A549 (cell line): ENCODE measurements around the gene VWF. TPM values are rescaled to one million over a fixed set of nuclear protein-coding genes. Genes with fewer than 3 reads are reported as not detected.
A peak's percentile ranks its signal among the peaks of the same experiment; 100 is the strongest.
"Not testable (repeated sequence)": the region's sequence is repeated elsewhere in the genome, so short reads cannot be mapped to it uniquely, and the experiment has no call there.

Experiments
- ATAC-seq, 2 experiments: fragments of 200-7000 bp in 1 of 2; fragments of >200 bp in 1 of 2; cut with Nextera tagmentation in 1 of 2; cut with Tn5 transposase in 1 of 2; 3 replicates each; pipeline versions ENCODE4 v1.8.0 to v1.9.1; 2018 to 2020; ENCODE audit warnings: mild to moderate bottlenecking in 1 of 2, moderate library complexity in 1 of 2
- CTCF ChIA-PET: fragments of 300-600 bp; sonication (Branson Sonifier 250); formaldehyde crosslinking; extraction: SDS; loops from one replicate; lab custom pipeline; 2021; ENCODE audit warnings: antibody characterized with exemption, inconsistent platforms; lab: Yijun Ruan, JAX
- POLR2A ChIA-PET: fragments of 350-600 bp; formaldehyde crosslinking; extraction: SDS; loops from one replicate; lab custom pipeline; 2021; ENCODE audit warnings: antibody characterized with exemption, inconsistent platforms; lab: Yijun Ruan, JAX
- DNase-seq, 2 experiments: peaks; one replicate each; pipeline versions ENCODE4 v3.0.0 to v3.0.0-alpha.2; 2011 to 2016; ENCODE audit warnings: low read depth in 1 of 2, low spot score in 1 of 2
- FAIRE-seq: peaks from 2 replicates; lab custom pipeline; 2011; peaks lifted over from hg19 to GRCh38; lab: Jason Lieb, UNC
- H3K27ac ChIP-seq, 2 experiments: fragments of >200 bp; sonication (Bioruptor Twin); formaldehyde crosslinking; 3 replicates each; pipeline ENCODE4 v1.5.1; 2016 to 2017
- H3K4me1 ChIP-seq: fragments of >200 bp; sonication (Bioruptor Twin); formaldehyde crosslinking; 3 replicates; pipeline ENCODE4 v1.6.1; 2016
- H3K4me2 ChIP-seq: fragments of >200 bp; sonication (Bioruptor Twin); formaldehyde crosslinking; 3 replicates; pipeline ENCODE4 v1.6.1; 2016
- H3K4me3 ChIP-seq: fragments of >200 bp; sonication (Bioruptor Twin); formaldehyde crosslinking; 3 replicates; pipeline ENCODE4 v1.5.1; 2016
- H3K9me3 ChIP-seq: fragments of >200 bp; sonication (Bioruptor Twin); formaldehyde crosslinking; 3 replicates; pipeline ENCODE4 v1.6.1; 2016
- BHLHE40 ChIP-seq: IDR thresholded peaks from 2 replicates; pipeline ENCODE4 v1.6.1; 2012; ENCODE audit warnings: low read depth, low read length, inconsistent platforms
- CEBPB ChIP-seq, 2 experiments: fragments of >200 bp in 1 of 2; sonication (Bioruptor Twin) in 1 of 2; formaldehyde crosslinking in 1 of 2; IDR thresholded peaks; 2 replicates each; pipeline ENCODE4 v1.6.1; 2012 to 2016
- CHD2 ChIP-seq: fragments of 150-350 bp; IDR thresholded peaks from 2 replicates; pipeline ENCODE4 v1.6.1; 2014; ENCODE audit warnings: low read length; ENCODE audit not compliant: partially characterized antibody
- EHMT2 ChIP-seq: fragments of 200-600 bp; sonication (generic); IDR thresholded peaks from 2 replicates; pipeline ENCODE4 v1.6.1; 2016; ENCODE audit warnings: antibody characterized with exemption, low read depth, mild to moderate bottlenecking, moderate library complexity
- FOSB ChIP-seq: fragments of 250-450 bp; sonication (Bioruptor Pico); IDR thresholded peaks from 2 replicates; pipeline ENCODE4 v1.5.0; 2020; ENCODE audit warnings: mild to moderate bottlenecking, moderate library complexity
- FOXS1 ChIP-seq: fragments of 250-450 bp; sonication (Bioruptor Pico); IDR thresholded peaks from 2 replicates; pipeline ENCODE4 v1.5.0; 2020; ENCODE audit warnings: mild to moderate bottlenecking, moderate library complexity
- HOXB13 ChIP-seq: fragments of 250-450 bp; sonication (Bioruptor Pico); IDR thresholded peaks from 2 replicates; pipeline ENCODE4 v1.5.0; 2020; ENCODE audit warnings: low read depth, mild to moderate bottlenecking, moderate library complexity
- JUN ChIP-seq, 2 experiments: fragments of >200 bp; sonication (Bioruptor Twin); formaldehyde crosslinking; IDR thresholded peaks; 2 replicates in 1 of 2; 3 replicates in 1 of 2; pipeline ENCODE4 v1.6.1; 2016 to 2017
- JUNB ChIP-seq: fragments of >200 bp; sonication (Bioruptor Twin); formaldehyde crosslinking; IDR thresholded peaks from 2 replicates; pipeline ENCODE4 v1.6.1; 2016
- MAFK ChIP-seq: fragments of 450-650 bp; IDR thresholded peaks from 2 replicates; pipeline ENCODE4 v1.6.1; 2014; ENCODE audit not compliant: partially characterized antibody
- MAZ ChIP-seq: fragments of 150-350 bp; IDR thresholded peaks from 2 replicates; pipeline ENCODE4 v1.6.1; 2014; ENCODE audit warnings: antibody characterized with exemption, low read depth, low read length, borderline replicate concordance
- POLR2A ChIP-seq: IDR thresholded peaks from 2 replicates; pipeline ENCODE4 v1.6.1; 2012; ENCODE audit warnings: mild to moderate bottlenecking, low read length
- RARB ChIP-seq: fragments of 250-450 bp; sonication (Bioruptor Pico); IDR thresholded peaks from 2 replicates; pipeline ENCODE4 v1.8.0; 2021; ENCODE audit warnings: mild to moderate bottlenecking, moderate library complexity
- RCOR1 ChIP-seq: fragments of 150-350 bp; IDR thresholded peaks from 2 replicates; pipeline ENCODE4 v1.6.1; 2014; ENCODE audit warnings: antibody characterized with exemption, low read length, low read depth
- RNF2 ChIP-seq: fragments of 200-600 bp; sonication (generic); IDR thresholded peaks from 2 replicates; pipeline ENCODE4 v1.6.1; 2016; ENCODE audit warnings: low read depth, mild to moderate bottlenecking, antibody characterized with exemption, moderate library complexity, borderline replicate concordance
- TP53 ChIP-seq: fragments of 250-450 bp; sonication (Bioruptor Pico); IDR thresholded peaks from 2 replicates; pipeline ENCODE4 v1.5.0; 2021; ENCODE audit warnings: mild to moderate bottlenecking, moderate library complexity
- ZFP36 ChIP-seq: fragments of 450-650 bp; IDR thresholded peaks from 2 replicates; pipeline ENCODE4 v1.6.1; 2014; ENCODE audit warnings: borderline replicate concordance; ENCODE audit not compliant: partially characterized antibody
- ZNF302 ChIP-seq: fragments of 250-450 bp; sonication (Bioruptor Pico); IDR thresholded peaks from 2 replicates; pipeline ENCODE4 v1.9.0; 2021; ENCODE audit warnings: inconsistent platforms, mild to moderate bottlenecking, moderate library complexity
- ZSCAN20 ChIP-seq: fragments of 250-450 bp; sonication (Bioruptor Pico); IDR thresholded peaks from 2 replicates; pipeline ENCODE4 v1.8.0; 2022; ENCODE audit warnings: mild to moderate bottlenecking, moderate library complexity
- WGBS: methylation state at CpG from one replicate; pipeline ENCODE4 v1.1.6; 2017; ENCODE audit errors: missing lambda C conversion rate; 5-methylcytosine and 5-hydroxymethylcytosine counted together
- polyA plus RNA-seq, 4 experiments: library from polyadenylated mRNA; depleted of rRNA in 3 of 4; stranded (reverse); fragments of >200 nt; fragmentation: RNase III in 1 of 4; extraction: RNeasy Plus Mini Kit Qiagen cat#74134 plus additional on column Dnase treatment in 1 of 4; gene quantifications; 2 replicates in 3 of 4; 3 replicates in 1 of 4; pipeline ENCODE4 v1.2.3, GENCODE V29; 2011 to 2017
- TF ChIP-seq, protein P1 (sequence below): fragments of >200 bp; sonication (Bioruptor Twin); formaldehyde crosslinking; IDR thresholded peaks from 2 replicates; pipeline ENCODE4 v1.6.1; 2016
- TF ChIP-seq, protein P2 (sequence below): IDR thresholded peaks from 2 replicates; pipeline ENCODE4 v1.6.1; 2012
- TF ChIP-seq, protein P3 (sequence below): IDR thresholded peaks from 2 replicates; pipeline ENCODE4 v1.6.1; 2012
- TF ChIP-seq, protein P4 (sequence below): fragments of 450-650 bp; IDR thresholded peaks from 2 replicates; pipeline ENCODE4 v1.6.1; 2014; ENCODE audit warnings: antibody characterized with exemption

Gene VWF
- polyA plus RNA-seq, 2 of the 4 experiments (the other 2 are of a cell fraction): 0.01 TPM; not detected in 1

DNA sequence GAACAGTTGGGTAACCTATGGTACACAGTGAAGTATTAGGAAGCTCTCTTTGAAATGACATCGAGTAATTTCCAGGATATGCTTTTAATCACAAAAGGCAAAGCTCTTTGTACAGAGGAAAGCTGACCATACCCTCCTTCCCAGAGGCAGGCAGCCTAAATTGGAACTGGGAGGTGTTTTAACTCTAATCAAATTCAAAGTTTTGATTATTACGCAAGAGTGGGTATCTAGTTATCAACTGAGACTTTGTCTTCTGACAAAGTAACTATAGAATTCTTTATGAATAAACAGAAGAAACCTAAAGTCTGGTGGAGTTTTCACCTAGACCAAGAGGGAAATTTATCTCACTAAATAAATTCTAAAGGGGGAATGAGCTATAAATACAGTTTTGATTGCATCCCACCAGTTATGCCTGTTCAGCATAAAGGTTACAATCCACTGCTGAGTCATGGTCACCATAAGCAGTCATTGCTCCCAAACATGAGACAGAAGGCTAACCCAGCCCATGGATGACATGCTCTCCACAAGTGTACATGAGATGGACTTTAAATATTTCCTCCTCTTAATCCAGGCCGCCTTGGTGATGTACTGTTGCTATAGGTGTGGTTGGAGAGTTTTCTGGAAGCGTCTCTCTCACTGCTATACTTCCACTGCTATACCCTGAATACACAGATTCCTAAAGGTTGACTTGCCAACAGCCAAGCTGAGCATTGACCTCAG is 113.7 kb downstream of the VWF start:
- TF ChIP-seq CEBPB (IDR thresholded peaks at IDR 0.05) (peak; percentile 29 to 53; a peak in 2 of 4 replicates), MAFK (peak; percentile 57)
- TF ChIP-seq, all 56 proteins: peak for 2; not testable (repeated sequence) for 54
- H3K4me1 ChIP-seq, DNase-seq, H3K27ac ChIP-seq, ATAC-seq, H3K9me3 ChIP-seq, FAIRE-seq, H3K4me3 ChIP-seq, POLR2A ChIA-PET, H3K4me2 ChIP-seq: not testable (repeated sequence)
- CTCF ChIA-PET: interaction anchor here (2.2 kb wide), 1 partner anchor 22 kb away, joined by 5 read pairs; no protein-coding TSS in a partner anchor
- 59% methylated on average over 4 of the region's 4 CpGs for whole genome bisulfite sequencing

DNA sequence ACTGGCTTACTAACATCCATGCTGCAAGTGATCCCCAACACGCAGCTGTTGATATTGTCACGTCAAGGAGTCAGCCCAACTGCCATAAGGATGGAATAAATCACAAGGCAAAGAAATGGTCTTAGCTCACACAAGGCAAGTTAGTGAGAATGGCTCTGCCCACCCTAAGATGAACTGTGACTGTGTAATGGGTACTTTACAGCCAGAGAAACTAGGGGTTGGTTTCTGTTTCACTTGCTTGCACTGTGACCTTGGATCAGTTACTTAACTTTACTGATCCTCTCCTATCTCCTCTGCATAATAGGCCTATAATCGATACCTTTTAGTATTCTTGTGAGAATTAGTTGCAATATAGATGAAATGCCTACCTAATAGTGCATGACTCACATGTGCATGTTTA is 127.2 kb downstream of the VWF start:
- no peak overlapping the region for H3K4me2 ChIP-seq
- no peak overlapping the region for H3K27ac ChIP-seq
- no peaks in the 10 kb centered on the region for H3K4me1 ChIP-seq
- DNase-seq: no peak
- FAIRE-seq: no peak
- no peak overlapping the region for H3K4me3 ChIP-seq
- ChIA-PET POLR2A (no interaction called here), CTCF (interaction anchor here (1.0 to 3.7 kb wide), 3 partner anchors 9 to 41 kb away, joined by 3 to 24 read pairs (median 19); no protein-coding TSS in a partner anchor)
- no peak for TF ChIP-seq HOXB13 (CRISPR knock-in tag)
- no peaks in the 10 kb centered on the region for H3K9me3 ChIP-seq
- ATAC-seq: no peak
- 72% methylated on average over 3 of the region's 3 CpGs for WGBS

DNA sequence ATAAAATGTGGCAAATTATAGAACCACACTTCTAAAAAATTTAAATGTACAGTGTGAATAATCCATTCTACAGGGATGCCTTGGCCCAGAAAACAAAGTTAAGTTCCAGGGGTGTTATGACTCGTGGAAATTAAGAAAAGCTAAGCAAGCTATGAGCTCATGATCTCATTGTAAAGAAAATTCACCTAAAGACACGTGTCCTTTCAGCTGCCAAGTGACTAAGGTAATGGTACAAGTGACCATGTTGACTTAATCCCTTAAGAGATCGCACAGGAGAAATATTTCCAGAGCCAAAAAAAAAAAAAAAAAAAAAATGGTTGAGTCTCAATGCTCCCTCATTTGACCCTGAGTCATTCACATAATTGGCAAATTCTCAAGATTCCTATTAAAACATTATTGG is 128.0 kb downstream of the VWF start:
- H3K4me3 ChIP-seq: no peak overlapping the region
- 29% methylated on average over 3 of the region's 3 CpGs for WGBS
- no peak overlapping the region for H3K4me2 ChIP-seq
- ChIA-PET CTCF (interaction anchor here (1.0 to 3.7 kb wide), 5 partner anchors 8 to 58 kb away, joined by 3 to 24 read pairs (median 5); no protein-coding TSS in a partner anchor), POLR2A (no interaction called here)
- no peaks in the 10 kb centered on the region for H3K4me1 ChIP-seq
- no peak for FAIRE-seq
- no peak overlapping the region for H3K27ac ChIP-seq
- H3K9me3 ChIP-seq: no peaks in the 10 kb centered on the region
- TF ChIP-seq FOXS1 (CRISPR knock-in tag) (no peak), JUN (IDR thresholded peaks at IDR 0.05) (no peak), RCOR1 (no peak), TP53 (CRISPR knock-in tag) (no peak), POLR2A (no peak), CHD2 (no peak), RARB (CRISPR knock-in tag) (no peak), ZNF302 (CRISPR knock-in tag) (no peak), JUNB (no peak), ZFP36 (no peak), FOSB (no peak), EHMT2 (no peak), MAZ (no peak), RNF2 (no peak), BHLHE40 (no peak), ZSCAN20 (CRISPR knock-in tag) (no peak)
- TF ChIP-seq, protein P1, sequence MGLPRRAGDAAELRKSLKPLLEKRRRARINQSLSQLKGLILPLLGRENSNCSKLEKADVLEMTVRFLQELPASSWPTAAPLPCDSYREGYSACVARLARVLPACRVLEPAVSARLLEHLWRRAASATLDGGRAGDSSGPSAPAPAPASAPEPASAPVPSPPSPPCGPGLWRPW: no peak
- TF ChIP-seq, protein P2, sequence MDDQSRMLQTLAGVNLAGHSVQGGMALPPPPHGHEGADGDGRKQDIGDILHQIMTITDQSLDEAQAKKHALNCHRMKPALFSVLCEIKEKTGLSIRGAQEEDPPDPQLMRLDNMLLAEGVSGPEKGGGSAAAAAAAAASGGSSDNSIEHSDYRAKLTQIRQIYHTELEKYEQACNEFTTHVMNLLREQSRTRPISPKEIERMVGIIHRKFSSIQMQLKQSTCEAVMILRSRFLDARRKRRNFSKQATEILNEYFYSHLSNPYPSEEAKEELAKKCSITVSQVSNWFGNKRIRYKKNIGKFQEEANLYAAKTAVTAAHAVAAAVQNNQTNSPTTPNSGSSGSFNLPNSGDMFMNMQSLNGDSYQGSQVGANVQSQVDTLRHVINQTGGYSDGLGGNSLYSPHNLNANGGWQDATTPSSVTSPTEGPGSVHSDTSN: no peak
- TF ChIP-seq, protein P3, sequence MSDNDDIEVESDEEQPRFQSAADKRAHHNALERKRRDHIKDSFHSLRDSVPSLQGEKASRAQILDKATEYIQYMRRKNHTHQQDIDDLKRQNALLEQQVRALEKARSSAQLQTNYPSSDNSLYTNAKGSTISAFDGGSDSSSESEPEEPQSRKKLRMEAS: no peak
- TF ChIP-seq, protein P4, sequence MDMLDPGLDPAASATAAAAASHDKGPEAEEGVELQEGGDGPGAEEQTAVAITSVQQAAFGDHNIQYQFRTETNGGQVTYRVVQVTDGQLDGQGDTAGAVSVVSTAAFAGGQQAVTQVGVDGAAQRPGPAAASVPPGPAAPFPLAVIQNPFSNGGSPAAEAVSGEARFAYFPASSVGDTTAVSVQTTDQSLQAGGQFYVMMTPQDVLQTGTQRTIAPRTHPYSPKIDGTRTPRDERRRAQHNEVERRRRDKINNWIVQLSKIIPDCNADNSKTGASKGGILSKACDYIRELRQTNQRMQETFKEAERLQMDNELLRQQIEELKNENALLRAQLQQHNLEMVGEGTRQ: no peak
- no peak for DNase-seq
- no peak for ATAC-seq
